GM18868 (cell line): ENCODE data around the gene PEX1.
"Not testable (repeated sequence)": the region's sequence is repeated elsewhere in the genome, so short reads cannot be mapped to it uniquely, and the experiment has no call there.

Source experiments
- ATAC-seq: cut with Tn5 transposase; IDR thresholded peaks from one replicate; pipeline ENCODE4 v1.9.1; 2021; ENCODE audit warnings: mild to moderate bottlenecking, moderate library complexity; ENCODE audit not compliant: unreplicated experiment

Gene PEX1

DNA sequence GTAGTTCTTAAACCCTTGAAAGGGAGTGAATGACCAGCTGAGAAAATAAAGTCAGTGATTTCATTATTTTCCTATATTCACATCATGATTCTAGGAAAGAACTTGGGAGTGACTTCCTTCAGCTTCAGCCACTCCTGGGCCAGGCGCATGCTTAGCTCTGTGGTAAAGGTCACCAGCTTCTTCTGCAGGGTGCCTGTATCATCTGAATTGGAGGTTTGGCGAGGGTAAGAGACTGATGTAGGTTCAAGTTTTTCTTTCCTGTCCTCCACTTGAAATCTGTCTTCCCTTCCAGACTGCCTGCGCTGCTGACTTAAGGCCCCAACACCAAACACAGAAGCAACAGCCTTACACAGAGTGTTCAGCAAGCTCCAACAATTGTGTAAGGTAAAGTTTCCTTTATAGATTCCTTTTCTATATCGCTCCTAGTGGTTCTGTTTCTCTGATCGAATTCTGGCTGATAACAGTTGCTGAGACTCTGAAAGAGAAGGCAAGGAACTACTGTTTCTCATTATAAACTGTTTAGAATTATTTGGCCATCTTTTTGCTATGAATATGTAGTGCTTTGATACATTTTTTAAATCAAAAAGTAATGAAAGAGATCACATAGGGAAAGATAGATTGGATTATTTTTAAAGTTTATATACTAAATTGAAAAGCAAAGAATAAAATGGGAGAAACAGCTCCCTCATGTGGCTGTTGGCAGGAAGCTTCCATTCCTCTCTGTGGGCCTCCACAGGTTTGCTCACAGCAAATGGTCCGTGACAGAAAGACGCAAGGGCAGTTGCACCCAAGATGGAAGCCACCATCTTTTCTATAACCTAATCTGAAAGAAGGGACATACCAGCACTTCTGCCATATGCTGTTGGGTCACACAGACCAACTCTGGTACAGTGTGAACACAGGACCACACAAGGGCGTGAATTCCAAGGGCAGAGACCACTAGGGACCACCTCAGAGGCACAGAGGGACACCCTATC, 67.0 kb downstream of the PEX1 start:
- ATAC-seq = peak; percentile 89

DNA sequence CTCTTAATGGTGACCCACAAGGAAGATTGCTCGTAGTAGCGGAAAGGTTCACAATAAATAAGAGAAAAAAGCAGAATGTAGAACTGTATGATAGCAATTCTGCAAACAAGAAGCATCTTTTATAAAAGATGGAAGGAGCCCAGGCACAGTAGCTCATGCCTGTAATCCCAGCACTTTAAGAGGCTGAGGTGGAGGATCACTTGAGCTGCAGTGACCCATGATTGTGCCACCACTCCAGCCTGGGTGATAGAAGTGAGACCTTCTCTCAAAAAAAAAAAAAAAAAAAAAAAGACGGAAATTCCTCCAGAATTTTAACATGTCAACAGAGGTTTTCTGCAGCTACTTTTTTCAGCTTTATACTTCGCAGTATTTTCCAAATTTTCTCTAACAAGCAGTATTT, 67.8 kb downstream of the PEX1 start:
- no peak for ATAC-seq

DNA sequence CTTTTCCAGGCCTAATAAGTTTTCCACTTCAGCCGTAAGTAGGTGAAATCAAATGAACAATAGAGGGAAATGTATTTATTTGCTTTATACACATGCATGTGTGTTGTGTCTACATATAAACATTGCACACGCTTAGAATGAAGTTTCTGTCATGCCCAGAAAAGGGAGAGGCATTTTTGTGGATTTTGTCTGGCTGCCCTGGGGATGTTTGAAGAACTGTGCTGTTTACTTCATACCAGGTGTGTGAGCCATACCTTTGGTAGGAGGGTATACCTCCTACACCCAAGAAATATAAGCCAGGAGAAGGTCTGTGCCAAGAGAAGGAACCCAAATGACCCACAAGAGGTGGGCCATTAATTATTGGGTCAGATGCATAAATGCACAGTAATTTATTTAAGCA, 68.2 kb downstream of the PEX1 start:
- ATAC-seq = no peak

DNA sequence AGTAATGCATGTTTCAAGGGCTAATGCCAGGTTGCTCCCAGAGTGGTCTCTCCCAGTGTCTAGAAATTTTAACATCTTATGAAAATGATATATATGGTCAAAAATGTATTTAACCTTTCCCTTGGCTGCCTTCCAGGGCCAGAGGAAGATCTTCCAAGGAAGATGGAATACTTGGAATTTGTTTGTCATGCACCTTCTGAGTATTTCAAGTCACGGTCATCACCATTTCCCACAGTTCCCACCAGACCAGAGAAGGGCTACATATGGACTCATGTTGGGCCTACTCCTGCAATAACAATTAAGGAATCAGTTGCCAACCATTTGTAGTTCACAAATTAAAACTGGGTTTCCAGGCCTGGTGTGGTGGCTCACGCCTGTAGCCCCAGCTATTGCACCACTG, 72.1 kb downstream of the PEX1 start:
- ATAC-seq = no peak

DNA sequence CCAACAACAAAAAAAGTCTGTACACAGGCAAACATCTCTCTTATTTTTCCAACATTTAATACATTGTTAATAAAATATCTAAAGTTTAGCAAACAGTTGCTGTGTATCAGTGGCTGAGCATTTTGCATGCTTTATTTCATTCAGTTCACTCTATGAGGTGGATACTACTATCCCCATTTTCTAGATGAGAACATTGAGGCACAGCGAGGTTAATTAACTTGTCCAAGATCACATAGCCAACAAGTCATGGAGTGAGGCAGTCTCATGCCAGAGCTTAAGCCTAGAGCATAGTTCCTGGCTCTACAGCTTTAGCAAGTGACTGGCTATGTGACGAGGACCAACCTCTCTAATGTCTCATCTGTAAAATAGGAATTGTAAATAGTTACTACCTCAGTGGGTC, 76.7 kb downstream of the PEX1 start:
- no peak for ATAC-seq

DNA sequence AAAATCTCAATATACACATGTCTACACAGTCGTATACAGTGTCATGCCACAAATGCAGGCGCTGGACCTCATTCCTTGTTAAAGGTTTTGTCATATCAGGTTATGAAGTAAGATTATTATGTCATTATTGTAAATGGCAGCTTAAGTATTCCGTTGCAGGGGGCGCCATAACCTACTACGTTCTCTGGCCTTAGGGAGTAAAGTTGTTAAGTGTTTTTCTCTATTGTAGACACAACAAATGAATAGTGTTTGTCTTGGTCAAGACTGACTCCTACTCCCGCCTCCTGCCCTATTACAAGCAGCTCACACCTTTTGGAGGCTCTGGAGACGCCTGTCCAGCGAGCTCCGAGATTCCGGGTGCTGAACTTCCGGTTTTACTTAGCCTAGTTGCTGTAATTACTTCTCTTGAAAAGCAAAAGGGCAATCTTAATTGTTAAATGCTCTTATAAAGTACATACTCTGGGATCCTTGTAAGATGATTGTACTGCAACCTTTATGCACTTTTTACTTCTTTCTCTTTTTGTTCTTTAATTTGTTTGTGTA, 80.0 kb downstream of the PEX1 start:
- ATAC-seq = peak; percentile 39

DNA sequence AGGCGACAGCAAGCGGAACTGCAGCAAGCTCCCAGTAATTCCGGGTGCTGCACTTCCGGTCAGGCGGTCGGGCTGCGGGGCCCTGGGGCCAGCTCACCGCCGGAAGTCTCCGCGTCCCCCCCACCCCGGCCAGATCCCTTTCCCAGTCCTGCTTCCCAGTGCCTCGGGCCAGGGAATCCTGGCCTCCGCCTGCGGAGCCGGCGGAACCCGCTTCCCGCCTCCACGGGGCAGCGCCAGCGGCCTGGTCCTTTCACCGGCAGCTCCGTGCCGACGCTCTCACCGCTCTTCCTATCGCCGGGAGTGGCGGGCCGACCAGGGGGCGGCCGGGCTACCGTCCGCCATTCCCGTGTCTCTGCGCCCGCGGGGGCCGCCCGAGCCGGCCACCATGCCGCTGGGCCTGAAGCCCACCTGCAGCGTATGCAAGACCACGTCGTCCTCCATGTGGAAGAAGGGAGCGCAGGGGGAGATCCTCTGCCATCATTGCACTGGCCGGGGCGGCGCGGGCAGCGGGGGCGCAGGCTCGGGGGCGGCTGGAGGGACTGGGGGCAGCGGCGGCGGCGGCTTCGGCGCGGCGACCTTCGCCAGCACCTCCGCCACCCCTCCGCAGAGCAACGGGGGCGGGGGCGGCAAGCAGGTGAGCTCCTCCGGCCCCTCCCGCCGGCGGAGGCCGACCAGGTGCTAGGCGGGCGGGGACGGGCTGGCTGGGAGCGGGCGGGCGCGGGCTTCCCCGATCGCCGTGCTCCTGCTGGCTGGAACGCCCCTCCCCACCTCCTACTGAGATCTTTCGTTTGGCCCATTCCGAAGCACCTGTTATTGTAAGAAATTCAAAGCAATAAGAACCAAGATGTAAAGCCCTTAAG, 80.7 kb downstream of the PEX1 start, which contains the start of gene GATAD1:
Gene GATAD1 (plus strand): TSS at position 138 of the 860 bp plus-strand sequence. CDS start 248 bp downstream, at position 386.
- ATAC-seq = peak; percentile 91

DNA sequence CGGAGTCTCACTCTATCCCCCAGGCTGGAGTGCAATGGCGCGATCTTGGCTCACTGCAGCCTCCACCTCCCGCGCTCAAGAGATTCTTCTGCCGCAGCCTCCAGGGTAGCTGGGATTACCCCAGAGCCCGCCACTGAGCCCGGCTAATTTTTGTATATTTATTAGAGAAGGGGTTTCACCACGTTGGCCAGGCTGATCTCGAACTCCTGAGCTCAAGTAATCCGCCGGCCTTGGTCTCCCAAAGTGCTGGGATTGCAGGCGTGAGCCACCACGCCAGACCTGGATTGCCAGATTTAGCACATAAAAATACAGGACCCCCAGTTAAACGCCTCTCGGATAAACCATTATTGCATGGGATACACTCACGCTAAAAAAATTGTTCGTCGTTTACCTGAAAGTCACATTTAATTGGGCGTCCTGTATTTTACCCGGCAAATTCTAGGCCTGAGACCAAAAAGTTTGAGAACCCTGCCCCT, 81.4 kb downstream of the PEX1 start:
- ATAC-seq = no peak

DNA sequence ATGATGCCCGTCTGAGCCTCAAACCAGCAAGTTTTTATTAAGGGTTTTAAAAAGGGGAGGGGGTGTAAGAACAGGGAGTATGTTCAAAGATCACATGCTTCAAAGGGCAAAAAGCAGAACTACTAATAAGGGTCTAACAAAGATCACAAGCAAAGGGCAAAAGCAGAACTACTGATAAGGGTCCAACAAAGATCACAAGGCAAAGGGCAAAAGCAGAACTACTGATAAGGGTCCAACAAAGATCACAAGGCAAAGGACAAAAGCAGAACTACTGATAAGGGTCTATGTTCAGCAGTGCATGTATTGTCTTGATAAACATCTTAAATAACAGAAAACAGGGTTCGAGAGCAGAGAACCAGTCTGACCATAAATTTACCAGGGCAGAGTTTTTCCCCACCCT, 85.6 kb downstream of the PEX1 start:
- not testable (repeated sequence) for ATAC-seq

DNA sequence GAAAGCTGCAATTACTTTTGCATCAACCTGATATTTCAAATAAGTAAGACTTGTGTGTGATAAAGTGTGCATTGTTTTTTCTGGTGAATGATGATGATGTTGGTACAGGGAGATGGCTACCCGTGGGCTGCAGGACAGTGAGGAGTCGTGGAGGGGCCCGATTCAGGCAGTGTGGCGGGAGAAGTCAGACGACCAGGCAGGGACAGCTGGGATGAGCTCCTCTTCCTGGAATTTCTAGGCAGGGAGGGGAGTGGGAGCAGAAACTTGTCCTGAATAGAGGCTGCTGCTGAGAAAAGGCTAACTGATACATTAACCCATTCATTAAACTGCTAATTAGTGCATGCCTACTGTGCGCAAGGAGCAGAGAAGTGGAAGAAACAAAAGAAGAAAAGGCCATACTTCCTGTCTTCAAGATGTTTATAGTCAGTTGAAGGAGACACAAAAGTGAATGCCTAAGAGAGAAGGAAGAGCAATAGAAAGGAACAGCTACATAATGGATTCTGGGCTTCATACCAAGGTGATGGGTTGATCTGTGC, 90.3 kb downstream of the PEX1 start:
- no peak for ATAC-seq
